ENCODE data around the gene SMURF1.

DNA sequence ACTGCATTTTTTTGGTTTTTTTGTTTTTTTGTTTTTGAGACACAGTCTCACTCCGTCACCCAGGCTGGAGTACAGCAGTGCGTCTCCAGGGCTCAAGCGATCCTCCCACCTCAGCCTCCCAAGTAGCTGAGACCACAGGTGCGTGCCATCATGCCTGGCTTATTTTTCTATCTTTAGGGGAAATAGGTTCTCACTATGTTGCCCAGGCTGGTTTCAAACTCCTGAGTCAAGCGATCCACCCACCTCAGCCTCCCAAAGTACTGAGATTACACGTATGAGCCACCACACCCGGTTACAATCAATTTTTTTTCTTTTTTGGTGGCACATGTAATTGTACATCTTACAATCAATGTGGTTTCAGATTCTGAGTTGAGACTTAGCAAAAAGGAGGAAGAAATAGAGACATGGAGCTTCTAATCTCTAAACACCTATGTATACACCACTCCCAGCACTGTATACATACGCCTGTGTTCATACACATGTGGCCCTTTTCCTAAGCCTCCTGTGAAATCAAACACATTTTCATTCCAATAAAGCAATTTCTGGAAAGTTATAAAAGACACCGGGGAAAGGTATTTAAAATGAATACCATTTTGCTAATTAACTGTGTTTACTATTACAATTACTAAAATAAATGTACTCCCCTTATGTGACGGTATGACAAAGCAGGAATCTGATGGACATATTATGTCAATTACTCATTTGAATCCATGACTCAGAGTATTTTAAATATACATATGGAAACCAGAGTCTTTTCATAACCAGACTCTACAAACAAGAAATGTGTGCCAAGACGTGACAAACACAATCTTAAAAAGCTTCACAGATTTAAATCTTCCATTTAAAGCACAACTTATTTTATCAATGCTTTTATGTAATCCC, 40.9 kb downstream of the SMURF1 start:
- no peak for TF ChIP-seq RARB (CRISPR knock-in tag; IDR thresholded peaks at IDR 0.05)
- no peak for TF ChIP-seq ZNF565 (CRISPR knock-in tag; conservative IDR thresholded peaks at IDR 0.05; ENCODE audit: low read depth)
- peak; percentile 53 for TF ChIP-seq ISL1 (CRISPR knock-in tag; IDR thresholded peaks at IDR 0.05)
- no peak for TF ChIP-seq ZFP3 (CRISPR knock-in tag; IDR thresholded peaks at IDR 0.05)
- TF ChIP-seq GLIS3 (CRISPR knock-in tag; IDR thresholded peaks at IDR 0.05), result no peak
- TF ChIP-seq, protein P1, sequence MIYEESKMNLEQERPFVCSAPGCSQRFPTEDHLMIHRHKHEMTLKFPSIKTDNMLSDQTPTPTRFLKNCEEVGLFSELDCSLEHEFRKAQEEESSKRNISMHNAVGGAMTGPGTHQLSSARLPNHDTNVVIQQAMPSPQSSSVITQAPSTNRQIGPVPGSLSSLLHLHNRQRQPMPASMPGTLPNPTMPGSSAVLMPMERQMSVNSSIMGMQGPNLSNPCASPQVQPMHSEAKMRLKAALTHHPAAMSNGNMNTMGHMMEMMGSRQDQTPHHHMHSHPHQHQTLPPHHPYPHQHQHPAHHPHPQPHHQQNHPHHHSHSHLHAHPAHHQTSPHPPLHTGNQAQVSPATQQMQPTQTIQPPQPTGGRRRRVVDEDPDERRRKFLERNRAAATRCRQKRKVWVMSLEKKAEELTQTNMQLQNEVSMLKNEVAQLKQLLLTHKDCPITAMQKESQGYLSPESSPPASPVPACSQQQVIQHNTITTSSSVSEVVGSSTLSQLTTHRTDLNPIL (CRISPR knock-in tag; IDR thresholded peaks at IDR 0.05; ENCODE audit: low read depth), result no peak
- no peak for TF ChIP-seq BACH2 (CRISPR knock-in tag; IDR thresholded peaks at IDR 0.05; ENCODE audit: borderline replicate concordance)
- TF ChIP-seq, protein P2, sequence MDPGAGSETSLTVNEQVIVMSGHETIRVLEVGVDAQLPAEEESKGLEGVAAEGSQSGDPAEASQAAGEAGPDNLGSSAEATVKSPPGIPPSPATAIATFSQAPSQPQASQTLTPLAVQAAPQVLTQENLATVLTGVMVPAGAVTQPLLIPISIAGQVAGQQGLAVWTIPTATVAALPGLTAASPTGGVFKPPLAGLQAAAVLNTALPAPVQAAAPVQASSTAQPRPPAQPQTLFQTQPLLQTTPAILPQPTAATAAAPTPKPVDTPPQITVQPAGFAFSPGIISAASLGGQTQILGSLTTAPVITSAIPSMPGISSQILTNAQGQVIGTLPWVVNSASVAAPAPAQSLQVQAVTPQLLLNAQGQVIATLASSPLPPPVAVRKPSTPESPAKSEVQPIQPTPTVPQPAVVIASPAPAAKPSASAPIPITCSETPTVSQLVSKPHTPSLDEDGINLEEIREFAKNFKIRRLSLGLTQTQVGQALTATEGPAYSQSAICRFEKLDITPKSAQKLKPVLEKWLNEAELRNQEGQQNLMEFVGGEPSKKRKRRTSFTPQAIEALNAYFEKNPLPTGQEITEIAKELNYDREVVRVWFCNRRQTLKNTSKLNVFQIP (CRISPR knock-in tag; IDR thresholded peaks at IDR 0.05; ENCODE audit: borderline replicate concordance, low read depth), result no peak
- no peak for TF ChIP-seq ZFP30 (CRISPR knock-in tag; IDR thresholded peaks at IDR 0.05)
- TF ChIP-seq, protein P3, sequence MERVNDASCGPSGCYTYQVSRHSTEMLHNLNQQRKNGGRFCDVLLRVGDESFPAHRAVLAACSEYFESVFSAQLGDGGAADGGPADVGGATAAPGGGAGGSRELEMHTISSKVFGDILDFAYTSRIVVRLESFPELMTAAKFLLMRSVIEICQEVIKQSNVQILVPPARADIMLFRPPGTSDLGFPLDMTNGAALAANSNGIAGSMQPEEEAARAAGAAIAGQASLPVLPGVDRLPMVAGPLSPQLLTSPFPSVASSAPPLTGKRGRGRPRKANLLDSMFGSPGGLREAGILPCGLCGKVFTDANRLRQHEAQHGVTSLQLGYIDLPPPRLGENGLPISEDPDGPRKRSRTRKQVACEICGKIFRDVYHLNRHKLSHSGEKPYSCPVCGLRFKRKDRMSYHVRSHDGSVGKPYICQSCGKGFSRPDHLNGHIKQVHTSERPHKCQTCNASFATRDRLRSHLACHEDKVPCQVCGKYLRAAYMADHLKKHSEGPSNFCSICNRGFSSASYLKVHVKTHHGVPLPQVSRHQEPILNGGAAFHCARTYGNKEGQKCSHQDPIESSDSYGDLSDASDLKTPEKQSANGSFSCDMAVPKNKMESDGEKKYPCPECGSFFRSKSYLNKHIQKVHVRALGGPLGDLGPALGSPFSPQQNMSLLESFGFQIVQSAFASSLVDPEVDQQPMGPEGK (CRISPR knock-in tag; IDR thresholded peaks at IDR 0.05; ENCODE audit: borderline replicate concordance), result no peak
- no peak for TF ChIP-seq ARNTL (CRISPR knock-in tag; IDR thresholded peaks at IDR 0.05; ENCODE audit: borderline replicate concordance, low read depth)
